Smooth muscle cell (in vitro differentiated cells): Measurements from ENCODE around the gene CALY. TPM values are rescaled to one million over a fixed set of nuclear protein-coding genes. Genes with fewer than 3 reads are reported as not detected.

ENCODE experiments used
- DNase-seq: peaks from one replicate; lab custom pipeline; 2025; ENCODE audit not compliant: unreplicated experiment; lab: John Stamatoyannopoulos, UW
- H2AFZ ChIP-seq: fragments of 200-600 bp; sonication (generic); 2 replicates; pipeline ENCODE4 v1.6.0; 2016; ENCODE audit warnings: antibody characterized with exemption, low read depth, mild to moderate bottlenecking
- H3F3A ChIP-seq: fragments of 200-600 bp; sonication (generic); 2 replicates; pipeline ENCODE4 v1.6.0; 2017; ENCODE audit warnings: antibody characterized with exemption, low read depth
- H3K27ac ChIP-seq: fragments of 200-600 bp; sonication (generic); 2 replicates; pipeline ENCODE4 v1.5.1; 2016; ENCODE audit warnings: low read depth, mild to moderate bottlenecking
- H3K27me3 ChIP-seq: fragments of 200-600 bp; sonication (generic); 2 replicates; pipeline ENCODE4 v1.6.1; 2016; ENCODE audit warnings: low read depth, mild to moderate bottlenecking
- H3K36me3 ChIP-seq: fragments of 200-600 bp; sonication (generic); 2 replicates; pipeline ENCODE4 v1.5.1; 2016; ENCODE audit warnings: low read depth
- H3K4me1 ChIP-seq: fragments of 200-600 bp; sonication (generic); 2 replicates; pipeline ENCODE4 v1.5.1; 2016; ENCODE audit warnings: low read depth
- H3K4me2 ChIP-seq: fragments of 200-600 bp; sonication (generic); 2 replicates; pipeline ENCODE4 v1.6.0; 2016; ENCODE audit warnings: mild to moderate bottlenecking
- H3K4me3 ChIP-seq: fragments of 200-600 bp; sonication (generic); 2 replicates; pipeline ENCODE4 v1.5.1; 2016; ENCODE audit warnings: mild to moderate bottlenecking
- H3K79me2 ChIP-seq: fragments of 200-600 bp; sonication (generic); 2 replicates; pipeline ENCODE4 v1.6.0; 2016; ENCODE audit warnings: low read depth, mild to moderate bottlenecking
- H3K9ac ChIP-seq: fragments of 200-600 bp; sonication (generic); 2 replicates; pipeline ENCODE4 v1.6.0; 2016; ENCODE audit warnings: low read depth
- H3K9me3 ChIP-seq: fragments of 200-600 bp; sonication (generic); replicated peaks from 2 replicates; pipeline ENCODE4 v1.5.1; 2016; ENCODE audit warnings: low read depth
- H4K20me1 ChIP-seq: fragments of 200-600 bp; sonication (generic); 2 replicates; pipeline ENCODE4 v1.6.0; 2016; ENCODE audit warnings: low read depth
- CTCF ChIP-seq: fragments of 200-600 bp; sonication (generic); IDR thresholded peaks from 2 replicates; pipeline ENCODE4 v1.5.1; 2017; ENCODE audit warnings: borderline replicate concordance, mild to moderate bottlenecking, antibody characterized with exemption; ENCODE audit not compliant: insufficient read depth, poor library complexity, severe bottlenecking
- WGBS: methylation state at CpG from one replicate; pipeline ENCODE4 v1.1.7; 2016; ENCODE audit warnings: low lambda C conversion rate; 5-methylcytosine and 5-hydroxymethylcytosine counted together
- polyA plus RNA-seq: library from polyadenylated mRNA; unstranded; fragments of >200 nt; fragmentation: Nextera tagmentation; extraction: Ambion mirVana; gene quantifications from 2 replicates; pipeline ENCODE4 v1.2.1, GENCODE V29; 2016
- total RNA-seq: library from RNA; depleted of rRNA; stranded (reverse); fragments of >200 nt; gene quantifications from 2 replicates; pipeline ENCODE4 v1.2.3, GENCODE V29; 2014

Gene CALY
- total and polyA plus RNA-seq, 2 experiments from 2014 or later: 2.4 to 10.1 TPM

- Histone ChIP-seq H2AFZ (no peak overlapping the region), H3K36me3 (no peaks in the 10 kb centered on the region), H3K9me3 (no peaks in the 10 kb centered on the region), H4K20me1 (peaks cover 19% of the 10 kb centered on the region), H3K27me3 (no peaks in the 10 kb centered on the region), H3F3A (no peaks in the 10 kb centered on the region), H3K9ac (no peak overlapping the region), H3K4me2 (no peak overlapping the region), H3K27ac (no peak overlapping the region), H3K79me2 (peaks cover 19% of the 10 kb centered on the region), H3K4me1 (peaks cover 6% of the 10 kb centered on the region), H3K4me3 (no peak overlapping the region)
- no peak for TF ChIP-seq CTCF
- no peak for DNase-seq
- 94% methylated on average over 10 of the region's 10 CpGs for WGBS
Observed at GRCh38 chr10:133311570-133311969, 25.1 kb downstream of the CALY start.

GRCh38 chr10:133310789-133311188, 25.9 kb downstream of the CALY start:
- no peaks in the 10 kb centered on the region for H3K9me3 ChIP-seq
- no peak overlapping the region for H2AFZ ChIP-seq
- no peak overlapping the region for H3K9ac ChIP-seq
- H3K79me2 ChIP-seq: peaks cover 27% of the 10 kb centered on the region
- DNase-seq: no peak
- 96% methylated on average over 8 of the region's 8 CpGs for WGBS
- H3K4me1 ChIP-seq: peaks cover 6% of the 10 kb centered on the region
- H3F3A ChIP-seq: no peaks in the 10 kb centered on the region
- H3K4me2 ChIP-seq: no peak overlapping the region
- no peak overlapping the region for H3K4me3 ChIP-seq
- no peak for TF ChIP-seq CTCF
- no peak overlapping the region for H3K27ac ChIP-seq
- H4K20me1 ChIP-seq: peaks cover 27% of the 10 kb centered on the region
- H3K36me3 ChIP-seq: no peaks in the 10 kb centered on the region
- no peaks in the 10 kb centered on the region for H3K27me3 ChIP-seq

- DNase-seq: no peak
- H3K4me2 ChIP-seq: no peak overlapping the region
- no peak overlapping the region for H3K27ac ChIP-seq
- no peaks in the 10 kb centered on the region for H3F3A ChIP-seq
- TF ChIP-seq CTCF: no peak
- over 99% methylated on average over 16 of the region's 16 CpGs for WGBS
- no peak overlapping the region for H3K9ac ChIP-seq
- no peaks in the 10 kb centered on the region for H3K27me3 ChIP-seq
- no peaks in the 10 kb centered on the region for H3K9me3 ChIP-seq
- H3K36me3 ChIP-seq: no peaks in the 10 kb centered on the region
- H4K20me1 ChIP-seq: peaks cover 31% of the 10 kb centered on the region
- H3K79me2 ChIP-seq: peaks cover 31% of the 10 kb centered on the region
- H3K4me3 ChIP-seq: no peak overlapping the region
- H2AFZ ChIP-seq: no peak overlapping the region
- peaks cover 6% of the 10 kb centered on the region for H3K4me1 ChIP-seq
Observed at GRCh38 chr10:133310399-133310755, 26.3 kb downstream of the CALY start.

- no peak overlapping the region for H2AFZ ChIP-seq
- DNase-seq: no peak
- no peak overlapping the region for H3K4me3 ChIP-seq
- no peaks in the 10 kb centered on the region for H3F3A ChIP-seq
- no peak overlapping the region for H3K27ac ChIP-seq
- 98% methylated on average over 29 of the region's 33 CpGs for WGBS
- no peaks in the 10 kb centered on the region for H3K27me3 ChIP-seq
- no peaks in the 10 kb centered on the region for H3K9me3 ChIP-seq
- TF ChIP-seq CTCF: no peak
- H3K79me2 ChIP-seq: peaks cover 36% of the 10 kb centered on the region
- H3K4me2 ChIP-seq: no peak overlapping the region
- H4K20me1 ChIP-seq: peaks cover 36% of the 10 kb centered on the region
- peaks cover 6% of the 10 kb centered on the region for H3K4me1 ChIP-seq
- no peak overlapping the region for H3K9ac ChIP-seq
- H3K36me3 ChIP-seq: no peaks in the 10 kb centered on the region
Observed at GRCh38 chr10:133309720-133310398, 26.8 kb downstream of the CALY start.
